Stimulated activated naive CD8-positive, alpha-beta T cell treated with anti-CD3 and anti-CD28 coated beads, Interleukin-15, amount 100 ng/mL, for 72 hours (primary cell): ENCODE measurements around the gene IGSF22.

Experiments
- ATAC-seq: fragments of 150-1000 bp; cut with Tn5 transposase; 2 replicates; pipeline ENCODE4 v1.10.0; 2021; ENCODE audit warnings: mild to moderate bottlenecking, moderate library complexity
- DNase-seq, 2 donors: peaks; one replicate each; pipeline ENCODE4 v3.0.0; 2021 to 2022
- H3K27ac Mint-ChIP-seq, 2 donors: one replicate each; pipeline ENCODE4 v1.8.0; 2022; ENCODE audit warnings: mild to moderate bottlenecking in 2 of 2, mixed read lengths in 2 of 2, moderate library complexity in 2 of 2
- H3K27me3 Mint-ChIP-seq: one replicate; pipeline ENCODE4 v1.8.0; 2022; ENCODE audit warnings: mixed read lengths
- H3K4me1 Mint-ChIP-seq: one replicate; pipeline ENCODE4 v1.8.0; 2022; ENCODE audit warnings: mild to moderate bottlenecking, mixed read lengths
- H3K4me3 Mint-ChIP-seq, 2 donors: one replicate each; pipeline ENCODE4 v1.8.0; 2022; ENCODE audit warnings: mild to moderate bottlenecking in 2 of 2, mixed read lengths in 2 of 2, moderate library complexity in 1 of 2
- H3K9me3 Mint-ChIP-seq, 2 donors: one replicate each; pipeline ENCODE4 v1.8.0; 2022; ENCODE audit warnings: mixed read lengths in 2 of 2

The IGSF22 gene

GRCh38 chr11:18706330-18707243 lies 19.4 kb downstream of the IGSF22 start:
- ATAC-seq (peak; percentile 75), DNase-seq (peak; percentile 33 to 40)
- peak overlapping the region; percentile 92 to 97 for H3K27ac Mint-ChIP-seq
- H3K4me1 Mint-ChIP-seq, result peaks cover 32% of the 10 kb centered on the region
- H3K4me3 Mint-ChIP-seq, result peak overlapping the region; percentile 88 to 93
- peaks cover 17% of the 10 kb centered on the region for H3K27me3 Mint-ChIP-seq
- no peaks in the 10 kb centered on the region for H3K9me3 Mint-ChIP-seq

GRCh38 chr11:18705651-18706281 lies 20.2 kb downstream of the IGSF22 start:
- peaks cover 17% of the 10 kb centered on the region for H3K27me3 Mint-ChIP-seq
- H3K9me3 Mint-ChIP-seq, result no peaks in the 10 kb centered on the region
- ATAC-seq, result peak; percentile 48

DNA sequence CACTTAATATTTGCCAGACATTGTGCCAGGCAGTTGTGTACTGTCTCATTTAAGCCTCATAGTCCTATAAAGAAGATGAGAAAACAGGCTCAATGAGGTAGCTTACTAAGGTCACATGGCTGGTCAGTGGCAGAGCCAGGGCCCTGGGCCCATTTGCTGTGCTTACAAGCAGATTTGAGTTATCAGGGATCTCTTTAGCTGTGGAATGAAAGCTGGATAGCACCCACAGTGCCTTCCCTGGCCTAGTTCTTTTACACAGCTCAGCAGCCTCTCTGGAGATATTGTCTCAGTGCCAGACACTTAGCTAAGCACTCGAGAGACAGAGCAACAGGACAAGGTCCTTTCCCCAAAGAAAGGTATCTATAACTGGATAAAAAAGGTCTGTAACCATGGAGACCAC lies 21.3 kb downstream of the IGSF22 start:
- H3K4me1 Mint-ChIP-seq, result peaks cover 36% of the 10 kb centered on the region
- ATAC-seq, result no peak
- no peak for DNase-seq
- H3K27ac Mint-ChIP-seq, result no peak overlapping the region
- no peaks in the 10 kb centered on the region for H3K9me3 Mint-ChIP-seq
- peak overlapping the region; percentile 33 to 93 for H3K4me3 Mint-ChIP-seq
- peaks cover 27% of the 10 kb centered on the region for H3K27me3 Mint-ChIP-seq

More at GRCh38 chr11:18705651-18706281, 20.2 kb downstream of the IGSF22 start:
- H3K4me1 Mint-ChIP-seq, result peaks cover 32% of the 10 kb centered on the region
- H3K4me3 Mint-ChIP-seq, result peak overlapping the region; percentile 66 to 93
- peak in 1 of 2 donors; percentile 17 for DNase-seq
- H3K27ac Mint-ChIP-seq, result no peak overlapping the region

GRCh38 chr11:18704045-18704645 lies 21.8 kb downstream of the IGSF22 start:
- H3K27me3 Mint-ChIP-seq, result peaks cover 32% of the 10 kb centered on the region
- H3K4me1 Mint-ChIP-seq, result peaks cover 41% of the 10 kb centered on the region
- DNase-seq, result no peak
- no peaks in the 10 kb centered on the region for H3K9me3 Mint-ChIP-seq
- no peak for ATAC-seq
- H3K4me3 Mint-ChIP-seq, result no peak overlapping the region
- no peak overlapping the region for H3K27ac Mint-ChIP-seq

- Mint-ChIP-seq H3K9me3 (no peaks in the 10 kb centered on the region), H3K27ac (no peak overlapping the region), H3K4me1 (peaks cover 46% of the 10 kb centered on the region), H3K4me3 (no peak overlapping the region), H3K27me3 (peaks cover 32% of the 10 kb centered on the region)
- ATAC-seq, result no peak
- DNase-seq, result no peak
Observed at GRCh38 chr11:18703001-18703763, 22.8 kb downstream of the IGSF22 start.

GRCh38 chr11:18701614-18702216 lies 24.3 kb downstream of the IGSF22 start:
- Mint-ChIP-seq H3K27ac (no peak overlapping the region), H3K9me3 (no peaks in the 10 kb centered on the region), H3K4me1 (peaks cover 52% of the 10 kb centered on the region), H3K4me3 (no peak overlapping the region), H3K27me3 (peaks cover 28% of the 10 kb centered on the region)
- DNase-seq (no peak), ATAC-seq (no peak)

DNA sequence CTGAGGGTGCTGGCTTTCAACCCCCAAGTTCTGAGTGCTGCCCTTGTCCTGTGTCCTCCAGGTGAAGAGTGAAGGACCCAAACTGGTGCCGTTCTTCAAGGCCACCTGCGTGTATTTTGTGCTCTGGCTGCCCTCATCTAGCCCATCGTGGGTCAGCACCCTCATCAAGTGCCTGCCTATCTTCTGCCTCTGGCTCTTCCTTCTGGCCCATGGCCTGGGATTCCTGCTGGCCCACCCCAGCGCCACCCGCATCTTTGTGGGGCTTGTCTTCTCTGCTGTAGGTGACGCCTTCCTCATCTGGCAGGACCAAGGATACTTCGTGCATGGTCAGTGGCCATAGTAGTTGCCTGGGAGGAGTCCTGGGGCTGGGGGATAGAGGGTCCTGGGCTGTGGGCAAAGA lies 25.1 kb downstream of the IGSF22 start:
- H3K27me3 Mint-ChIP-seq, result peaks cover 25% of the 10 kb centered on the region
- ATAC-seq, result no peak
- no peak overlapping the region for H3K27ac Mint-ChIP-seq
- DNase-seq, result no peak
- peaks cover 43% of the 10 kb centered on the region for H3K4me1 Mint-ChIP-seq
- H3K4me3 Mint-ChIP-seq, result no peak overlapping the region
- H3K9me3 Mint-ChIP-seq, result no peaks in the 10 kb centered on the region

DNA sequence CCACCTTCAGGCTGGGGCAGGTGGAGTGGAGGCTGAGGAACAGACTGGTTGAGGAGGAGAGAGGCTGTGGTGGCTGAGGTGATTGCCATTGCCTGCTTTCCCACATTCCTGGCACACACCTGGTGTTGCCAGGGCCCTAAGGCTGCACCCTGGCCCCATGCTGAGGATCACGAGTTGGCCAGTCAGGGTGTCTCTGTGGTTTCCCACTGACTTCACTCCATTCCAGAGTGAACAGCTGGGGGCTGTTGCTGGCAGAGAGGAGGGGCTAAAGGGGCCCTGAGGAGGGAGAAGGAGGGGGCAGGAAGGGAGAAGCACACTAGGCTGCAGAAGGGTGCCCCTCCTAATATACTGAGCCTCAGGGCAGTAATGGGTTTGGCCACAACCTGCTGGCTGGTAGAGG lies 25.6 kb downstream of the IGSF22 start:
- H3K27ac Mint-ChIP-seq, result no peak overlapping the region
- H3K4me3 Mint-ChIP-seq, result peak overlapping the region; percentile 18 to 78
- peaks cover 38% of the 10 kb centered on the region for H3K4me1 Mint-ChIP-seq
- H3K9me3 Mint-ChIP-seq, result no peaks in the 10 kb centered on the region
- peaks cover 25% of the 10 kb centered on the region for H3K27me3 Mint-ChIP-seq
- DNase-seq (no peak), ATAC-seq (no peak)

DNA sequence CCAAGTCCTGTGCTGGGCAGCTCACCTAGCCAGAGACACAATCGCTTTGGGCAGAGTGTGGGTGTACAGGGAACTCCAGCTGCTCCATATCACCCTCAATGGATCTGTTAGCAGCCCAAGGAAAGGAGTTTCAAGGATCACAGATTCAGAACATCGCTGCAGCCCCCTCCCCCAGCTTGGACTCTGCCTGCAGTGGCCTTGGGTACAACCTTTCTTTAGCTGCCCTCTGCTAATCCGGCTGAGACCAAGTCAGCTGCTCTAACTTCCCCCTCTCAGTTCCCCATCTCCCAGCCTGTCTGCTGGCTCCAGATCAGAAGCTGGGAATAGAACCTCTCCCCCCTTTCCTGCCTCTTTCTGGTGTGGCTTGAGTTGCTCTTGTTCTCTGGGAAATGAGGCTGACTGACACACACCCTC lies 26.1 kb downstream of the IGSF22 start:
- peak overlapping the region; percentile 77 to 78 for H3K4me3 Mint-ChIP-seq
- no peak for ATAC-seq
- peak overlapping the region in 1 of 2 donors; percentile 41 for H3K27ac Mint-ChIP-seq

GRCh38 chr11:18699269-18699596 lies 26.8 kb downstream of the IGSF22 start:
- ATAC-seq (no peak), DNase-seq (no peak)
- Mint-ChIP-seq H3K4me3 (peak overlapping the region; percentile 77 to 78), H3K9me3 (no peaks in the 10 kb centered on the region), H3K4me1 (peaks cover 30% of the 10 kb centered on the region), H3K27me3 (peaks cover 16% of the 10 kb centered on the region), H3K27ac (peak overlapping the region; percentile 41 to 96)

More for the DNA sequence above, 26.1 kb downstream of the IGSF22 start:
- Mint-ChIP-seq H3K9me3 (no peaks in the 10 kb centered on the region), H3K4me1 (peaks cover 33% of the 10 kb centered on the region), H3K27me3 (peaks cover 22% of the 10 kb centered on the region)
- no peak for DNase-seq

DNA sequence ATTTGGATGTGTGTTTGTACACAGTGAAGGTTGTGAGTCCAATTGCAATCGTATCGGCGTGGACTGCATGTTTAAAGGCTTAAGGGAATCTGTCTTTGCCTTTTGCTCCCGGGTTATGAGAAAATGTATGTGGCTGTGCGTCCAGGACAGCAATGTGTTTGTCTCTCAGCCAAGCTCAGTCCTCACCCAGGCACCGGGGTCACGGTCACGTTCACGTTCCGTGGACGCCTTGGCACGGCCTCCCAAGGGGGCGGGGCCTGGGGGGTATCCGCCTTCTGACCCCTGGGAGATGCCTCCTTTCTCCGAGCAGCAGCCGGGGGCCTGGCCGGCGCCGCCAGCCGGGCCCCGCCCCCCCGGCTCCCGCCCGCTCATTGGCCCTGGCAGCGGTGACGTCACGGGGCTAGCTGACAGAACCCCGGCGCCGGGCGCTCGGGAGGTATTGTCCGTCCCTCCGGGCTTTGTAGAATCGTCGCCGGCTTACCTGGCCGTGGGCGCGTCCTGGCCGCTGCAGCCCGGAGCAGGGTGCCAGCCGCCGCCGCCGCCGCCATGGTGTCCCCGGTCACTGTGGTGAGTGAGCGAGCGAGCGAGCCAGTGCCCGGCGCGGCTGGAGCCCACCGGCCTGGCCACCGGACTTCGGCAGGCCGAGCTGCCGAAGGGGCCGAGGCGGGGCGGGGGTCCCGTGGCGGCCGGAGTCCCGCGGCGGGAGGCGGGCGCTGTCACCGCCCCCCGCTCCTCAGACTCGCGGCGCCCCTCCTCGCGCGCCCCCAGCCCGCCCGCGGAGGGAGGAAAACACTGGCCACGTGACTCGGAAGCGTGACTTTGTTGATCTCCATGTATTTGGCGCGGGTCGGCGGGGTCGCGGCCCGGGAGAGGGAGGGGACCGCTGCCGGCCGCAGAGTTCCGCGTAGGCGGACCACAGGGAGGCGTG lies 27.4 kb downstream of the IGSF22 start, which contains the start of gene TMEM86A:
Gene TMEM86A, plus strand, starts transcription at position 439 of the 928 bp plus-strand sequence. Its CDS starts 108 bp downstream, at position 547.
- Mint-ChIP-seq H3K9me3 (no peaks in the 10 kb centered on the region), H3K27me3 (peaks cover 15% of the 10 kb centered on the region), H3K4me1 (peaks cover 30% of the 10 kb centered on the region), H3K4me3 (peak within 1 kb of the TSS; percentile 77 to 78), H3K27ac (peak within 1 kb of the TSS; percentile 41 to 96)
- DNase-seq, result peak; percentile 87
- peak; percentile 90 for ATAC-seq

- ATAC-seq (no peak), DNase-seq (no peak)
- Mint-ChIP-seq H3K4me3 (no peak overlapping the region), H3K27ac (no peak overlapping the region), H3K4me1 (peaks cover 30% of the 10 kb centered on the region), H3K27me3 (peaks cover 15% of the 10 kb centered on the region), H3K9me3 (no peaks in the 10 kb centered on the region)
Observed at GRCh38 chr11:18697576-18697975, 28.4 kb downstream of the IGSF22 start.

DNA sequence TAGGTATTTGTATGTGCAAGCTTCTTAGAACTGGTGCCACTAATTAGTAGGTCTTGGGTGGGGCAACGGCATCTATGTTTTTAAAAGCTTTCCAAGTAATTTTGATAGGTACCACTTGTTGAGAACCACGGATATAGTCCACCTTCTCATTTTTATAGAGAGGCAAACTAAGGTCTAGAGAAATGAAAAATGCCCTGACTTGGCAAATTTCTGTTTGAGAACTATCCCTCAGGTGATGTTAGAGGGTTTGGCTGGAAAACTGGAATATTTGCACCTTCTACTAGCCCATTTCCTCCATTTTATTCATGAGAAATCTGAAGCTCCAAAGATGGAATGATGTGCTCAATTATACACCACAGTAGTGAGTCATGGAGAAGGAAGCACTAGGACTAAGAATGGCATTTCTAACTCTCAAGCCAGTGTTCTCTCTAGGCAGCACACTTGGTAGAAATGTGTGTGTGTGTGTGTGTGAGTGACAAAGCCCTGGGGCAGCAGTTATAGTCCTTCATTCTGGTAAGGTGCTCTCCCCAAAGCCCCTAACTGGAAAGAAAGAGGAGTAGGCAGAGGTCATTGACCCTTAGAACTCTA lies 29.3 kb downstream of the IGSF22 start:
- H3K27ac Mint-ChIP-seq, result no peak overlapping the region
- H3K27me3 Mint-ChIP-seq, result peaks cover 15% of the 10 kb centered on the region
- ATAC-seq (no peak), DNase-seq (no peak)
- H3K4me3 Mint-ChIP-seq, result no peak overlapping the region
- H3K9me3 Mint-ChIP-seq, result no peaks in the 10 kb centered on the region
- H3K4me1 Mint-ChIP-seq, result peaks cover 30% of the 10 kb centered on the region
